ENCODE data around the gene ZNF296. TPM values are rescaled to one million over a fixed set of nuclear protein-coding genes. Genes with fewer than 3 reads are reported as not detected.

The ZNF296 gene
- total and polyA plus RNA-seq, 2 of the 13 experiments (the other 11 are each of a cell fraction or from before 2014, with no cell fraction given), result 0.26 to 0.62 TPM

DNA sequence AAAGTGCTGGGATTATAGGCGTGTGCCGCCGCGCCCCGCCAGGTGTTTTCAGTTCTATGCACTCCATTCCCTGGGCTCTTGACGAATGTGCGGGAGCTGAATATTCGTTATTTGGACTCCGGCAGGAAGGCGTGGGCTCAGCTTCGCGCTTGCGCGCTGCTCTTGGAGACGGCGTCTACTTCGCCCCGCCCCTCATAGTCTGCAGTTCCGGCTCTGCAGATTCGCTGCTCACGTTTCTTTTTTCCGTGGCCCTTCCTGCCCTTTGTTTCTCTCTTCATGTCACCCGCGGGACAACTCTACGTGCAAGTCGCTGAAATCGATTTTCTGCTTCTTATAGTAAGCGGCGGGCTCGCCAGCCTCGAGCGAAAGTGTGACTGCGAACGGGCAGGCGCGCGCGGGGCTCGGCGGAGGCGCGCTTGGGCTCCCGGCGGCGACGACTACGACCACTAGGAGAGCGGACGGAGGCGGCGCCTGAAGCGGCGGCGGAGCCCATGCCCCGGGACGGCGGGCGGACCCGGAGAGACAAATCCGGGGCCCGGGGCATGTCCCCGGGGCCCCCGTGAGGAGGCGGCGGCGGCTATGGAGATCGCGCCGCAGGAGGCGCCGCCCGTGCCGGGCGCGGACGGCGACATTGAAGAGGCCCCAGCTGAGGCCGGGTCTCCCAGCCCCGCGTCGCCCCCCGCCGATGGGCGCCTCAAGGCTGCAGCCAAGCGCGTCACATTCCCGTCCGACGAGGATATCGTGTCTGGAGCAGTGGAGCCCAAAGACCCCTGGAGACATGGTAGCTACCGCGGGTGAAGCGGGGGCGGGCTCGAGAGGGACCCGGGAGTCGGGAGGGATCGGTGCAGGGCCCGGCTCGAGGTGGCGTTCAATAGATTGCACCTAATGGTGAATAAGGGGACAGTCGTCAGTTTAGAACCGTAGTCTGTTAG, 16.7 kb upstream of the ZNF296 start, which contains the start of gene PPP1R37 (continued):
- TF ChIP-seq, protein P1, sequence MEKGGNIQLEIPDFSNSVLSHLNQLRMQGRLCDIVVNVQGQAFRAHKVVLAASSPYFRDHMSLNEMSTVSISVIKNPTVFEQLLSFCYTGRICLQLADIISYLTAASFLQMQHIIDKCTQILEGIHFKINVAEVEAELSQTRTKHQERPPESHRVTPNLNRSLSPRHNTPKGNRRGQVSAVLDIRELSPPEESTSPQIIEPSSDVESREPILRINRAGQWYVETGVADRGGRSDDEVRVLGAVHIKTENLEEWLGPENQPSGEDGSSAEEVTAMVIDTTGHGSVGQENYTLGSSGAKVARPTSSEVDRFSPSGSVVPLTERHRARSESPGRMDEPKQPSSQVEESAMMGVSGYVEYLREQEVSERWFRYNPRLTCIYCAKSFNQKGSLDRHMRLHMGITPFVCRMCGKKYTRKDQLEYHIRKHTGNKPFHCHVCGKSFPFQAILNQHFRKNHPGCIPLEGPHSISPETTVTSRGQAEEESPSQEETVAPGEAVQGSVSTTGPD (CRISPR knock-in tag; IDR thresholded peaks at IDR 0.05), result no peak
- TF ChIP-seq, protein P2, sequence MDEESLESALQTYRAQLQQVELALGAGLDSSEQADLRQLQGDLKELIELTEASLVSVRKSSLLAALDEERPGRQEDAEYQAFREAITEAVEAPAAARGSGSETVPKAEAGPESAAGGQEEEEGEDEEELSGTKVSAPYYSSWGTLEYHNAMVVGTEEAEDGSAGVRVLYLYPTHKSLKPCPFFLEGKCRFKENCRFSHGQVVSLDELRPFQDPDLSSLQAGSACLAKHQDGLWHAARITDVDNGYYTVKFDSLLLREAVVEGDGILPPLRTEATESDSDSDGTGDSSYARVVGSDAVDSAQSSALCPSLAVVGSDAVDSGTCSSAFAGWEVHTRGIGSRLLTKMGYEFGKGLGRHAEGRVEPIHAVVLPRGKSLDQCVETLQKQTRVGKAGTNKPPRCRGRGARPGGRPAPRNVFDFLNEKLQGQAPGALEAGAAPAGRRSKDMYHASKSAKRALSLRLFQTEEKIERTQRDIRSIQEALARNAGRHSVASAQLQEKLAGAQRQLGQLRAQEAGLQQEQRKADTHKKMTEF (CRISPR knock-in tag; IDR thresholded peaks at IDR 0.05), result peak; percentile 93
- TF ChIP-seq ZNF570 (CRISPR knock-in tag; IDR thresholded peaks at IDR 0.05; ENCODE audit: borderline replicate concordance) (no peak), ZNF746 (CRISPR knock-in tag; IDR thresholded peaks at IDR 0.05) (peak; percentile 75; the same call in 1 of the 2 replicates), ZNF296 (CRISPR knock-in tag; conservative IDR thresholded peaks at IDR 0.05) (no peak), SALL1 (CRISPR knock-in tag; IDR thresholded peaks at IDR 0.05) (peak; percentile 78; the same call in 1 of the 2 replicates), ZNF331 (CRISPR knock-in tag; IDR thresholded peaks at IDR 0.05) (peak; percentile 56; the same call in 1 of the 2 replicates), ZNF709 (CRISPR knock-in tag; IDR thresholded peaks at IDR 0.05) (no peak), DPF2 (CRISPR knock-in tag; IDR thresholded peaks at IDR 0.05; ENCODE audit: borderline replicate concordance, low read depth) (no peak), ZNF101 (CRISPR knock-in tag; IDR thresholded peaks at IDR 0.05; ENCODE audit: borderline replicate concordance, low read depth) (no peak), ZNF546 (CRISPR knock-in tag; conservative IDR thresholded peaks at IDR 0.05) (no peak; the same call in 1 of the 2 replicates), KLF12 (CRISPR knock-in tag; IDR thresholded peaks at IDR 0.05; ENCODE audit: borderline replicate concordance) (peak; percentile 62; the same call in 1 of the 2 replicates), MEIS2 (CRISPR knock-in tag; IDR thresholded peaks at IDR 0.05) (peak; percentile 21), NFE2 (CRISPR knock-in tag; IDR thresholded peaks at IDR 0.05) (no peak), NFIC (IDR thresholded peaks at IDR 0.05; ENCODE audit: low read length) (no peak), ATF7-NPFF (CRISPR knock-in tag; IDR thresholded peaks at IDR 0.05; ENCODE audit: low read depth) (0 out of 2 replicates have a peak, but pooled peaks have one; percentile 20), PHF5A (CRISPR knock-in tag; IDR thresholded peaks at IDR 0.05; ENCODE audit: low read depth, unreplicated experiment) (no peak), ZNF382 (CRISPR knock-in tag; IDR thresholded peaks at IDR 0.05; ENCODE audit: borderline replicate concordance) (no peak)
- TF ChIP-seq, protein P3, sequence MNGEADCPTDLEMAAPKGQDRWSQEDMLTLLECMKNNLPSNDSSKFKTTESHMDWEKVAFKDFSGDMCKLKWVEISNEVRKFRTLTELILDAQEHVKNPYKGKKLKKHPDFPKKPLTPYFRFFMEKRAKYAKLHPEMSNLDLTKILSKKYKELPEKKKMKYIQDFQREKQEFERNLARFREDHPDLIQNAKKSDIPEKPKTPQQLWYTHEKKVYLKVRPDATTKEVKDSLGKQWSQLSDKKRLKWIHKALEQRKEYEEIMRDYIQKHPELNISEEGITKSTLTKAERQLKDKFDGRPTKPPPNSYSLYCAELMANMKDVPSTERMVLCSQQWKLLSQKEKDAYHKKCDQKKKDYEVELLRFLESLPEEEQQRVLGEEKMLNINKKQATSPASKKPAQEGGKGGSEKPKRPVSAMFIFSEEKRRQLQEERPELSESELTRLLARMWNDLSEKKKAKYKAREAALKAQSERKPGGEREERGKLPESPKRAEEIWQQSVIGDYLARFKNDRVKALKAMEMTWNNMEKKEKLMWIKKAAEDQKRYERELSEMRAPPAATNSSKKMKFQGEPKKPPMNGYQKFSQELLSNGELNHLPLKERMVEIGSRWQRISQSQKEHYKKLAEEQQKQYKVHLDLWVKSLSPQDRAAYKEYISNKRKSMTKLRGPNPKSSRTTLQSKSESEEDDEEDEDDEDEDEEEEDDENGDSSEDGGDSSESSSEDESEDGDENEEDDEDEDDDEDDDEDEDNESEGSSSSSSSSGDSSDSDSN (CRISPR knock-in tag; IDR thresholded peaks at IDR 0.05), result peak; percentile 88
